Liver (tissue), 9 donors: ENCODE results near the gene COL23A1. TPM values are rescaled to one million over a fixed set of nuclear protein-coding genes. Genes with fewer than 3 reads are reported as not detected.

Experiments used
- DNase-seq: peaks from one replicate; pipeline ENCODE4 v3.0.0-alpha.2; 2017; ENCODE audit warnings: low spot score
- H3K27ac ChIP-seq, 2 donors: one replicate each; pipeline ENCODE4 v1.7.0; 2013; ENCODE audit warnings: inconsistent platforms in 2 of 2, low read length in 2 of 2, control low read depth in 1 of 2, low read depth in 1 of 2, mild to moderate bottlenecking in 1 of 2
- H3K27me3 ChIP-seq, 4 donors: one replicate each; pipeline versions ENCODE4 v1.6.1 to v1.7.0; 2013; ENCODE audit warnings: low read length in 3 of 4, inconsistent platforms in 1 of 4, mild to moderate bottlenecking in 1 of 4, moderate library complexity in 1 of 4; ENCODE audit not compliant: control insufficient read depth in 4 of 4, insufficient read depth in 4 of 4
- H3K36me3 ChIP-seq, 4 donors: one replicate each; pipeline versions ENCODE4 v1.6.1 to v1.7.0; 2013; ENCODE audit warnings: low read length in 3 of 4, mild to moderate bottlenecking in 3 of 4, low read depth in 1 of 4, moderate library complexity in 1 of 4; ENCODE audit not compliant: control insufficient read depth in 4 of 4, insufficient read depth in 3 of 4
- H3K4me1 ChIP-seq, 4 donors: one replicate each; pipeline versions ENCODE4 v1.6.1 to v1.7.0; 2013; ENCODE audit warnings: low read length in 3 of 4, mild to moderate bottlenecking in 3 of 4, moderate library complexity in 1 of 4; ENCODE audit not compliant: control insufficient read depth in 4 of 4, insufficient read depth in 4 of 4
- H3K4me3 ChIP-seq, 3 donors: one replicate each; pipeline versions ENCODE4 v1.6.1 to v1.7.0; 2013; ENCODE audit warnings: low read length in 3 of 3, control low read depth in 1 of 3, low read depth in 1 of 3, mild to moderate bottlenecking in 1 of 3
- H3K9ac ChIP-seq, 2 donors: one replicate each; pipeline ENCODE4 v1.7.0; 2013; ENCODE audit warnings: low read length in 2 of 2, mild to moderate bottlenecking in 2 of 2, moderate library complexity in 2 of 2, control low read depth in 1 of 2, low read depth in 1 of 2
- H3K9me3 ChIP-seq, 4 donors: one replicate each; pipeline versions ENCODE4 v1.6.1 to v1.7.0; 2013; ENCODE audit warnings: low read length in 3 of 4; ENCODE audit not compliant: control insufficient read depth in 4 of 4
- ATF3 ChIP-seq: IDR thresholded peaks from 2 replicates; pipeline ENCODE4 v1.6.1; 2016; ENCODE audit warnings: antibody characterized with exemption
- CTCF ChIP-seq: fragments of 150-350 bp; IDR thresholded peaks from 2 replicates; pipeline ENCODE4 v1.5.1; 2017; ENCODE audit warnings: improper control_type of control experiment, low read depth, low read length; ENCODE audit not compliant: missing input control
- EGR1 ChIP-seq, 2 donors: IDR thresholded peaks; 2 replicates each; pipeline ENCODE4 v1.6.1; 2016 to 2018; ENCODE audit warnings: antibody characterized with exemption in 2 of 2, low read depth in 2 of 2
- FOXA1 ChIP-seq: IDR thresholded peaks from 2 replicates; pipeline ENCODE4 v1.6.1; 2016; ENCODE audit warnings: antibody characterized with exemption
- FOXA2 ChIP-seq: IDR thresholded peaks from 2 replicates; pipeline ENCODE4 v1.6.1; 2016; ENCODE audit warnings: antibody characterized with exemption
- GABPA ChIP-seq, 2 donors: IDR thresholded peaks in 1 of 2; conservative IDR thresholded peaks in 1 of 2; 2 replicates each; pipeline ENCODE4 v1.6.1; 2016; ENCODE audit warnings: antibody characterized with exemption in 2 of 2, mild to moderate bottlenecking in 1 of 2, moderate library complexity in 1 of 2
- HNF4A ChIP-seq, 2 donors: conservative IDR thresholded peaks; 2 replicates each; pipeline ENCODE4 v1.6.1; 2016; ENCODE audit warnings: antibody characterized with exemption in 2 of 2, mild to moderate bottlenecking in 2 of 2
- HNF4G ChIP-seq: IDR thresholded peaks from 2 replicates; pipeline ENCODE4 v1.6.1; 2016; ENCODE audit warnings: antibody characterized with exemption
- JUND ChIP-seq, 2 donors: IDR thresholded peaks; 2 replicates each; pipeline ENCODE4 v1.6.1; 2016; ENCODE audit warnings: antibody characterized with exemption in 2 of 2
- MAX ChIP-seq: IDR thresholded peaks from 2 replicates; pipeline ENCODE4 v1.6.1; 2016; ENCODE audit warnings: antibody characterized with exemption
- NR2F2 ChIP-seq: IDR thresholded peaks from 2 replicates; pipeline ENCODE4 v1.6.1; 2016; ENCODE audit warnings: antibody characterized with exemption
- RAD21 ChIP-seq, 2 donors: IDR thresholded peaks; 2 replicates each; pipeline ENCODE4 v1.6.1; 2016; ENCODE audit warnings: antibody characterized with exemption in 2 of 2, mild to moderate bottlenecking in 2 of 2
- REST ChIP-seq: IDR thresholded peaks from 2 replicates; pipeline ENCODE4 v1.6.1; 2016; ENCODE audit warnings: antibody characterized with exemption, mild to moderate bottlenecking
- RXRA ChIP-seq, 2 donors: IDR thresholded peaks; 2 replicates each; pipeline ENCODE4 v1.6.1; 2017 to 2018; ENCODE audit warnings: antibody characterized with exemption in 2 of 2, mild to moderate bottlenecking in 1 of 2
- SP1 ChIP-seq: IDR thresholded peaks from 2 replicates; pipeline ENCODE4 v1.6.1; 2018; ENCODE audit warnings: antibody characterized with exemption, mild to moderate bottlenecking
- TAF1 ChIP-seq: conservative IDR thresholded peaks from 2 replicates; pipeline ENCODE4 v1.6.1; 2016; ENCODE audit warnings: antibody characterized with exemption, mild to moderate bottlenecking
- YY1 ChIP-seq: IDR thresholded peaks from 2 replicates; pipeline ENCODE4 v1.6.1; 2016; ENCODE audit warnings: antibody characterized with exemption, mild to moderate bottlenecking
- ZBTB33 ChIP-seq: IDR thresholded peaks from 2 replicates; pipeline ENCODE4 v1.6.1; 2016; ENCODE audit warnings: antibody characterized with exemption
- WGBS: extraction: QIAGEN DNeasy Blood & Tissue Kit; methylation state at CpG from one replicate; pipeline ENCODE4 v1.1.7; 2013; 5-methylcytosine and 5-hydroxymethylcytosine counted together
- polyA plus RNA-seq, 2 donors: library from polyadenylated mRNA; stranded (reverse) in 1 of 2; unstranded in 1 of 2; fragments of 200-250 nt in 1 of 2; fragments of >200 nt in 1 of 2; fragmentation: Nextera tagmentation in 1 of 2; extraction: Ambion mirVana in 1 of 2; gene quantifications; one replicate each; pipeline versions ENCODE4 v1.2.1 to v1.2.3, GENCODE V29; 2013 to 2015
- total RNA-seq, 2 donors: library from RNA; depleted of rRNA; stranded (reverse); fragments of >200 nt; gene quantifications; one replicate each; pipeline ENCODE4 v1.2.3, GENCODE V29; 2014
- donor health status: healthy.
- donor health status: healthy.
- donor health status: healthy.
- donor health status: healthy.
- donor health status: healthy.

COL23A1 gene
- total and polyA plus RNA-seq, 4 donors: 0.08 to 1.4 (median 0.27) TPM

GRCh38 chr5:178271726-178272479, 318.3 kb downstream of the COL23A1 start:
- no peak overlapping the region for H3K9ac ChIP-seq
- no peak for DNase-seq
- no peak overlapping the region for H3K27ac ChIP-seq
- peaks cover 0 to 3% (median under 1%) of the 10 kb centered on the region in 4 donors for H3K9me3 ChIP-seq
- H3K4me1 ChIP-seq: no peaks in the 10 kb centered on the region
- no peak for TF ChIP-seq GABPA (IDR thresholded peaks at IDR 0.05 in 1 of 2, conservative IDR thresholded peaks at IDR 0.05 in 1 of 2)
- no peak for TF ChIP-seq EGR1 (IDR thresholded peaks at IDR 0.05; ENCODE audit: low read depth in 2 of 2)
- no peak for TF ChIP-seq MAX
- no peak for TF ChIP-seq CTCF
- no peak for TF ChIP-seq HNF4G
- TF ChIP-seq REST: no peak
- TF ChIP-seq YY1: no peak
- no peak for TF ChIP-seq TAF1
- TF ChIP-seq FOXA1: no peak
- no peak for TF ChIP-seq FOXA2
- no peak for TF ChIP-seq NR2F2
- TF ChIP-seq ZBTB33: no peak
- no peak for TF ChIP-seq SP1
- TF ChIP-seq ATF3: no peak
- TF ChIP-seq HNF4A (conservative IDR thresholded peaks at IDR 0.05): no peak
- TF ChIP-seq JUND (IDR thresholded peaks at IDR 0.05): no peak
- TF ChIP-seq RXRA (IDR thresholded peaks at IDR 0.05): no peak
- TF ChIP-seq RAD21 (IDR thresholded peaks at IDR 0.05): no peak
- H3K27me3 ChIP-seq: no peaks in the 10 kb centered on the region
- no peaks in the 10 kb centered on the region for H3K36me3 ChIP-seq
- no peak overlapping the region for H3K4me3 ChIP-seq
- WGBS: 87% methylated on average over 24 of the region's 24 CpGs
